WTC11 (cell line): ENCODE measurements around the gene FSD2. TPM values are rescaled to one million over a fixed set of nuclear protein-coding genes. Genes with fewer than 3 reads are reported as not detected.

ENCODE experiments used
- ATAC-seq: fragments of 200-7000 bp; cut with Tn5 transposase; 2 replicates; pipeline ENCODE4 v1.10.0; 2021; ENCODE audit warnings: mild to moderate bottlenecking, moderate library complexity
- CTCF ChIA-PET: fragments of 300-600 bp; sonication (Branson Sonifier 250); formaldehyde crosslinking; loops from one replicate; lab custom pipeline; 2021; ENCODE audit warnings: antibody characterized with exemption; lab: Charles Lee
- POLR2A ChIA-PET: fragments of 350-600 bp; sonication (Branson Sonifier 250); formaldehyde crosslinking; loops from one replicate; lab custom pipeline; 2021; ENCODE audit warnings: antibody characterized with exemption; lab: Charles Lee
- DNase-seq: peaks from one replicate; pipeline ENCODE4 v3.0.0; 2021; ENCODE audit warnings: low spot score
- H3K27ac Mint-ChIP-seq: 2 replicates; pipeline ENCODE4 v1.8.0; 2021; ENCODE audit warnings: mixed read lengths
- H3K27me3 Mint-ChIP-seq: 2 replicates; pipeline ENCODE4 v1.8.0; 2021; ENCODE audit warnings: low read depth, mild to moderate bottlenecking, moderate library complexity, mixed read lengths
- H3K36me3 Mint-ChIP-seq: 2 replicates; pipeline ENCODE4 v1.8.0; 2021; ENCODE audit warnings: mixed read lengths
- H3K4me1 Mint-ChIP-seq: 2 replicates; pipeline ENCODE4 v1.8.0; 2022; ENCODE audit warnings: mixed read lengths
- H3K4me3 Mint-ChIP-seq: 2 replicates; pipeline ENCODE4 v1.8.0; 2021; ENCODE audit warnings: mild to moderate bottlenecking, moderate library complexity, mixed read lengths
- H3K9me3 Mint-ChIP-seq: 2 replicates; pipeline ENCODE4 v1.8.0; 2021; ENCODE audit warnings: mixed read lengths
- CDX4 ChIP-seq: fragments of 250-450 bp; sonication (Bioruptor Pico); IDR thresholded peaks from 2 replicates; pipeline ENCODE4 v1.9.0; 2021; ENCODE audit warnings: moderate library complexity, mild to moderate bottlenecking, inconsistent platforms, borderline replicate concordance
- E2F1 ChIP-seq: sonication (generic); formaldehyde crosslinking; IDR thresholded peaks from 2 replicates; pipeline ENCODE4 v1.8.0; 2022; ENCODE audit warnings: mild to moderate bottlenecking, missing genetic modification reagents
- FOXP1 ChIP-seq: sonication (generic); formaldehyde crosslinking; IDR thresholded peaks from 2 replicates; pipeline ENCODE4 v1.8.0; 2022; ENCODE audit warnings: missing genetic modification reagents, mild to moderate bottlenecking, moderate library complexity, borderline replicate concordance
- GRHL2 ChIP-seq: fragments of 250-450 bp; sonication (Bioruptor Pico); IDR thresholded peaks from 2 replicates; pipeline ENCODE4 v1.8.0; 2022; ENCODE audit warnings: mild to moderate bottlenecking, moderate library complexity; ENCODE audit not compliant: insufficient replicate concordance, severe bottlenecking
- HMGA2 ChIP-seq: fragments of 250-450 bp; sonication (Bioruptor Pico); IDR thresholded peaks from 2 replicates; pipeline ENCODE4 v1.4.0; 2021; ENCODE audit warnings: mild to moderate bottlenecking, moderate library complexity
- HMGXB4 ChIP-seq: sonication (generic); formaldehyde crosslinking; IDR thresholded peaks from 2 replicates; pipeline ENCODE4 v1.8.1; 2023; ENCODE audit warnings: mild to moderate bottlenecking, moderate library complexity, missing genetic modification reagents
- NFE2L1 ChIP-seq: sonication (generic); formaldehyde crosslinking; IDR thresholded peaks from 2 replicates; pipeline ENCODE4 v1.8.1; 2023; ENCODE audit warnings: missing genetic modification reagents
- NFYB ChIP-seq: sonication (generic); formaldehyde crosslinking; conservative IDR thresholded peaks from 2 replicates; pipeline ENCODE4 v1.8.0; 2022; ENCODE audit warnings: low read depth, missing genetic modification reagents
- OVOL2 ChIP-seq: fragments of 250-450 bp; sonication (Bioruptor Pico); IDR thresholded peaks from 2 replicates; pipeline ENCODE4 v1.9.0; 2021; ENCODE audit warnings: mild to moderate bottlenecking, borderline replicate concordance
- PRDM15 ChIP-seq: sonication (generic); formaldehyde crosslinking; IDR thresholded peaks from 2 replicates; pipeline ENCODE4 v1.8.0; 2022; ENCODE audit warnings: missing genetic modification reagents
- PRRX2 ChIP-seq: fragments of 250-450 bp; sonication (Bioruptor Pico); IDR thresholded peaks from 2 replicates; pipeline ENCODE4 v1.8.0; 2021; ENCODE audit warnings: mild to moderate bottlenecking
- TEAD1 ChIP-seq: sonication (generic); formaldehyde crosslinking; IDR thresholded peaks from 2 replicates; pipeline ENCODE4 v1.8.0; 2022; ENCODE audit warnings: mild to moderate bottlenecking, missing genetic modification reagents
- USF1 ChIP-seq: sonication (generic); formaldehyde crosslinking; IDR thresholded peaks from 2 replicates; pipeline ENCODE4 v1.8.0; 2022; ENCODE audit warnings: mild to moderate bottlenecking, missing genetic modification reagents
- ZMAT4 ChIP-seq: fragments of 250-450 bp; sonication (Bioruptor Pico); IDR thresholded peaks from 2 replicates; pipeline ENCODE4 v1.9.0; 2021; ENCODE audit warnings: mild to moderate bottlenecking
- ZNF416 ChIP-seq: fragments of 250-450 bp; sonication (Bioruptor Pico); IDR thresholded peaks from 2 replicates; pipeline ENCODE4 v1.9.0; 2021; ENCODE audit warnings: mild to moderate bottlenecking, inconsistent platforms
- ZNF423 ChIP-seq: fragments of 250-450 bp; sonication (Bioruptor Pico); IDR thresholded peaks from 2 replicates; pipeline ENCODE4 v2.1.2; 2022; ENCODE audit warnings: mild to moderate bottlenecking, moderate library complexity
- ZNF425 ChIP-seq: fragments of 250-450 bp; sonication (Bioruptor Pico); conservative IDR thresholded peaks from 2 replicates; pipeline ENCODE4 v1.9.0; 2021; ENCODE audit warnings: mild to moderate bottlenecking
- ZNF671 ChIP-seq: fragments of 250-450 bp; sonication (Bioruptor Pico); IDR thresholded peaks from 2 replicates; pipeline ENCODE4 v1.8.0; 2021; ENCODE audit warnings: mild to moderate bottlenecking
- total RNA-seq: library from RNA; stranded (reverse); gene quantifications from 3 replicates; pipeline ENCODE4 v1.2.3, GENCODE V29; 2021

Gene FSD2
- total RNA-seq, 1 experiment from 2014 or later = not detected

GRCh38 chr15:82742134-82742533 is 63.7 kb downstream of the FSD2 start:
- H3K4me1 Mint-ChIP-seq = peaks cover 10% of the 10 kb centered on the region
- no peaks in the 10 kb centered on the region for H3K9me3 Mint-ChIP-seq
- TF ChIP-seq NFYB (CRISPR knock-in tag) (no peak), NFE2L1 (no peak), OVOL2 (CRISPR knock-in tag) (no peak), USF1 (CRISPR knock-in tag) (no peak), ZNF416 (no peak), HMGXB4 (no peak), TEAD1 (no peak), ZMAT4 (CRISPR knock-in tag) (no peak), FOXP1 (no peak), CDX4 (CRISPR knock-in tag) (no peak), ZNF425 (CRISPR knock-in tag) (no peak), E2F1 (CRISPR knock-in tag) (no peak), HMGA2 (no peak), PRDM15 (no peak), ZNF671 (CRISPR knock-in tag) (no peak), ZNF423 (CRISPR knock-in tag) (no peak)
- CTCF ChIA-PET = no interaction called here
- DNase-seq (no peak), ATAC-seq (no peak)
- H3K27ac Mint-ChIP-seq = peak overlapping the region; percentile 45
- no peaks in the 10 kb centered on the region for H3K27me3 Mint-ChIP-seq
- no peak overlapping the region for H3K4me3 Mint-ChIP-seq
- H3K36me3 Mint-ChIP-seq = 0 out of 2 replicates have a peak, but pooled peaks cover 3% of the 10 kb centered on the region
- POLR2A ChIA-PET = no interaction called here

- H3K36me3 Mint-ChIP-seq = 0 out of 2 replicates have a peak, but pooled peaks cover 3% of the 10 kb centered on the region
- DNase-seq = no peak
- peaks cover 10% of the 10 kb centered on the region for H3K4me1 Mint-ChIP-seq
- ChIA-PET POLR2A (no interaction called here), CTCF (interaction anchor here (0.8 kb wide), 1 partner anchor 117 kb away, joined by 3 read pairs; no protein-coding TSS in a partner anchor)
- TF ChIP-seq GRHL2 (CRISPR knock-in tag) (no peak), PRRX2 (CRISPR knock-in tag) (no peak)
- H3K9me3 Mint-ChIP-seq = no peaks in the 10 kb centered on the region
- H3K4me3 Mint-ChIP-seq = no peak overlapping the region
- ATAC-seq = no peak
- H3K27me3 Mint-ChIP-seq = no peaks in the 10 kb centered on the region
- H3K27ac Mint-ChIP-seq = no peak overlapping the region
Measured at GRCh38 chr15:82739086-82739485, 66.8 kb downstream of the FSD2 start.
